ENCODE results near the gene BIN1. TPM values are rescaled to one million over a fixed set of nuclear protein-coding genes. Genes with fewer than 3 reads are reported as not detected.

BIN1 gene
- total RNA-seq, 2 donors from 2014 or later = 24.4 to 43.5 TPM

- DNase-seq = no peak
- Histone ChIP-seq H3K36me3 (replicated peaks in 1 of 2; ENCODE audit: insufficient read depth in 1 of 2, low read depth in 2 of 2) (no peaks in the 10 kb centered on the region), H3K27ac (no peak overlapping the region), H3K4me1 (no peaks in the 10 kb centered on the region), H3K4me3 (no peak overlapping the region), H3K27me3 (no peaks in the 10 kb centered on the region), H3K9me3 (no peaks in the 10 kb centered on the region)
- no peak for TF ChIP-seq POLR2A (IDR thresholded peaks at IDR 0.05)
- TF ChIP-seq CTCF (IDR thresholded peaks at IDR 0.05) = no peak
- intact Hi-C loops (cut with DNase I) = no loop called here
- 69 to 72% methylated on average over 2 of the region's 2 CpGs for WGBS, 2 donors
- no peak for ATAC-seq
Measured at GRCh38 chr2:127012215-127012614, 94.7 kb downstream of the BIN1 start.

GRCh38 chr2:127011796-127012195 is 95.2 kb downstream of the BIN1 start:
- TF ChIP-seq POLR2A (IDR thresholded peaks at IDR 0.05) = no peak
- no peak for TF ChIP-seq CTCF (IDR thresholded peaks at IDR 0.05)
- Histone ChIP-seq H3K4me1 (no peaks in the 10 kb centered on the region), H3K4me3 (no peak overlapping the region), H3K36me3 (replicated peaks in 1 of 2; ENCODE audit: insufficient read depth in 1 of 2, low read depth in 2 of 2) (no peaks in the 10 kb centered on the region), H3K27me3 (no peaks in the 10 kb centered on the region), H3K9me3 (no peaks in the 10 kb centered on the region), H3K27ac (no peak overlapping the region)
- intact Hi-C loops (cut with DNase I) = no loop called here
- DNase-seq (no peak), ATAC-seq (no peak)
- 69 to 82% methylated on average over 8 of the region's 8 CpGs for WGBS, 2 donors

GRCh38 chr2:127011231-127011661 is 95.7 kb downstream of the BIN1 start:
- Histone ChIP-seq H3K4me3 (no peak overlapping the region), H3K27me3 (no peaks in the 10 kb centered on the region), H3K9me3 (no peaks in the 10 kb centered on the region), H3K36me3 (replicated peaks in 1 of 2; ENCODE audit: insufficient read depth in 1 of 2, low read depth in 2 of 2) (no peaks in the 10 kb centered on the region), H3K4me1 (no peaks in the 10 kb centered on the region), H3K27ac (no peak overlapping the region)
- ATAC-seq (no peak), DNase-seq (no peak)
- WGBS, 2 donors = 71 to 72% methylated on average over 2 of the region's 2 CpGs
- no peak for TF ChIP-seq POLR2A (IDR thresholded peaks at IDR 0.05)
- no peak for TF ChIP-seq CTCF (IDR thresholded peaks at IDR 0.05)
- intact Hi-C loops (cut with DNase I) = no loop called here

- no peak overlapping the region for H3K4me3 ChIP-seq
- TF ChIP-seq POLR2A (IDR thresholded peaks at IDR 0.05) = no peak
- TF ChIP-seq CTCF (IDR thresholded peaks at IDR 0.05) = no peak
- H3K36me3 ChIP-seq (replicated peaks in 1 of 2; ENCODE audit: insufficient read depth in 1 of 2, low read depth in 2 of 2) = no peaks in the 10 kb centered on the region
- ATAC-seq (no peak), DNase-seq (no peak)
- H3K4me1 ChIP-seq = no peaks in the 10 kb centered on the region
- WGBS, 2 donors = 59 to 66% methylated on average over 5 of the region's 5 CpGs
- H3K9me3 ChIP-seq = no peaks in the 10 kb centered on the region
- H3K27ac ChIP-seq = no peak overlapping the region
- no peaks in the 10 kb centered on the region for H3K27me3 ChIP-seq
- intact Hi-C loops (cut with DNase I) = no loop called here
Measured at GRCh38 chr2:127008265-127009015, 98.5 kb downstream of the BIN1 start.

- ATAC-seq = no peak
- DNase-seq = no peak
- Histone ChIP-seq H3K9me3 (no peaks in the 10 kb centered on the region), H3K4me1 (no peaks in the 10 kb centered on the region), H3K27ac (no peak overlapping the region), H3K36me3 (replicated peaks in 1 of 2; ENCODE audit: insufficient read depth in 1 of 2, low read depth in 2 of 2) (no peaks in the 10 kb centered on the region), H3K27me3 (no peaks in the 10 kb centered on the region), H3K4me3 (no peak overlapping the region)
- intact Hi-C loops (cut with DNase I) = no loop called here
- TF ChIP-seq CTCF (IDR thresholded peaks at IDR 0.05) = no peak
- no peak for TF ChIP-seq POLR2A (IDR thresholded peaks at IDR 0.05)
- 68 to 71% methylated on average over 3 of the region's 3 CpGs for WGBS, 2 donors
Measured at GRCh38 chr2:127007652-127008051, 99.3 kb downstream of the BIN1 start.
